NCI-H1105 (cell line): ENCODE data around the gene TXLNB.
"Not testable (repeated sequence)": the region's sequence is repeated elsewhere in the genome, so short reads cannot be mapped to it uniquely, and the experiment has no call there.

Experiments used
- DNase-seq: peaks from one replicate; lab custom pipeline; 2025; lab: John Stamatoyannopoulos, UW

Gene TXLNB

GRCh38 chr6:139308936-139309603 is 17.3 kb upstream of the TXLNB start:
- DNase-seq = no peak

- DNase-seq = no peak
These were observed 16.6 kb upstream of the TXLNB start for GRCh38 chr6:139308286-139308916.

- DNase-seq = no peak
These were observed 14.6 kb upstream of the TXLNB start for GRCh38 chr6:139306291-139306981.

DNA sequence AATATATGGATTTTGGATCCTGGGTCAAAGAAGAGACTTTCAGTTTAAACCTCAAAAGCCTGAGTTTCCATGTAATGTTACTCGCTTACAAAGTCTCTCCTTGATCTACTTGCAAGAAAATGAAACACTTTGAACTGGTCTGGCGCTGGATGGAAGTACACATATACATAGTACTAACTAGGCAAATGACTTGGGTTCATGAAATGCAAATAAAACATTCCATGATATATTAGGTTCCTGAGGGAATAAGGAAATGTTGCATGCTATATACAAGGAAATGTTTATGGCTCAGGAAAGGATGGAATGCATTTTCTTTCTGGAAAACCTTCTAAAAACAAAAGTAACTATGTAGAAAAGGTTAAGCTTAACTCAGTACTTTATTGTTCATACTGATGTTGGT is 11.4 kb upstream of the TXLNB start:
- DNase-seq = no peak

DNA sequence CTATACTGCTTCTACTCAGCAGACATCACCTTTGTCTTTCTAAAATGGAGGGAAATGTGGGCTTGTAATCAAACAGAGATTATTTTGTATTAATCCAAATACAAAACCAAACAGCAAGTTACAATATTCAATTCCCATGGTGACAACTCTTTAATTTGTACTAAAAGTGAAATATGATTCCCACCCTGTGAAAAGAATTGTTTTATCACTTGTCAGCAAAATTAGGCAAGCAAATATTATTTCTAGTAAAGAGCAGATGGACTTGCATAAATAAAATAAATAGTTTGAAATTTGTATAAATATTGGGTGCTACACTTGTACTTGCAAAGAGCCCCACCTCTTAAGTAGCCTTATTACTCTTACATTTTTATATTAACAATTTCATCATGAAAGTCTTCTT is 6.1 kb upstream of the TXLNB start:
- DNase-seq = no peak

DNA sequence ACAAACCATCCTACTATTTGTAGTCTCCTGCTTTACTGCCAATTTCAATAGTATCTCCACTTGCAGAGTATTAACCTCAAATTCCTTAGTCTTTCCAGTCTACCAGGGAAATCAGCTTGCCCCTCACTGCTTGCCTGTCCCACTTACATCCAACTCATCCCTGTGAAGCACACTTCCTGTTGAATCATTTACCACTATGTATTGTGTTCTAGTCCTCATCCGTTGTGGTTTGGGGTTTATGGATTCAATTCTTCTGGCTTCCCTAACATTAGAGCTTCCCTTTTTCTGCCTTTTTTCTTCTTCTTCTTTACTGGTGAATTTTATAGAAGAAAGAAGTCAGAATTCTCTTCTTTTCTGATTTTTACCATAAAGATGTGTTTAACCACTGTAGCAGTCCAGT is 5.1 kb upstream of the TXLNB start:
- no peak for DNase-seq

GRCh38 chr6:139295901-139296300 is 4.1 kb upstream of the TXLNB start:
- DNase-seq = no peak

GRCh38 chr6:139294090-139294489 is 2.3 kb upstream of the TXLNB start:
- DNase-seq = no peak

DNA sequence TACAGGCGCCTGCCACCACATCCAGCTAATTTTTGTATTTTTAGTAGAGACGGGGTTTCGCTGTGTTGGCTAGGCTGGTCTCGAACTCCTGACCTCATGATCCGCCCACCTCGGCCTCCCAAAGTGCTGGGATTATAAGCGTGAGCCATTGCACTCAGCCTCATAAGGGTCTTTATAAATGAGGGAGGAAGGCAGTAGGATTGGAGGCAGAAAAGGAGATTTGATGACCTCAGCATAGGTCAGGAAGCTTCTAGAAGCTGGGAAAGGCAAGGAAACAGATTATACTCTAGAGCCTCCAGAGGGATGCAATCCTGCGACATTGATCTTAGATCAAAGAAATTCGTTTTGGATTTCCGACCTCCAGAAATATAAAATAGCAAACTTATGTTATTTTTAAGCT is 1.4 kb upstream of the TXLNB start:
- not testable (repeated sequence) for DNase-seq

GRCh38 chr6:139290787-139291311 is 949 bp downstream of the TXLNB start:
- no peak for DNase-seq

DNA sequence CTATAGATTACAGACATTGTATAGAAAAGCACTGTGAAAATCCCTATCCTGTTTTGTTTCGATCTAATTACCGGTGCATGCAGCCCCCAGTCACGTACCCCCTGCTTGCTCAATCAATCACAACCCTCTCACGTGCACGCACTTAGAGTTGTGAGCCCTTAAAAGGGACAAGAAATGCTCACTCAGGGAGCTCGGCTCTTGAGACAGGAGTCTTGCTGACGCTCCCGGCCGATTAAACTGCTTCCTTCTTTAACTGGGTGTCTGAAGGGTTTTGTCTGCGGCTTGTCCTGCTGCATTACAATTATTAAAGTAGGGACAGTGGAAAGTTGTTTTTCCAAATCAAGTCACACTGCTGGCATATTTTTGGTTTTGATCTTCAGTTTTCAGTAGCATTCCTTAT is 2.6 kb downstream of the TXLNB start:
- no peak for DNase-seq

- DNase-seq = no peak
These were observed 3.2 kb downstream of the TXLNB start for GRCh38 chr6:139288496-139289040.

DNA sequence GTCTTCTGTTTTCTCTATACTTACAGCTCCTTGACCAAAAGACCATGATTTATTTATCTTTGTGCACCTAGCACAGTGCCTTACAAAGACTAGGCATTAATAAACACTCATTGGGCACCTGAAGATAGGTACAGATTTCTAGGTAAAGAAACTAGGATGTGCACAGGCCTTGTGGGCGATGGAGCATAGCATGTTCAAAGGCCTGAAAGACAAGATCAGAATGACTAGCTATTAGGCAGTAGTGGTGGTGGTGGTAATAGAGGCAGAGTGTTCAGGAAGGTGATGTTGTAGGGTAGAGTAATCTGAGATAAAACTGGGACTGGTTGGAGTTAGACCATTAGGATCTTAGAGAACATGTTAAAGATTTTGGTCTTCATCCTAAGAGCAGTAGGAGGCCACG is 3.9 kb downstream of the TXLNB start:
- DNase-seq = no peak

DNA sequence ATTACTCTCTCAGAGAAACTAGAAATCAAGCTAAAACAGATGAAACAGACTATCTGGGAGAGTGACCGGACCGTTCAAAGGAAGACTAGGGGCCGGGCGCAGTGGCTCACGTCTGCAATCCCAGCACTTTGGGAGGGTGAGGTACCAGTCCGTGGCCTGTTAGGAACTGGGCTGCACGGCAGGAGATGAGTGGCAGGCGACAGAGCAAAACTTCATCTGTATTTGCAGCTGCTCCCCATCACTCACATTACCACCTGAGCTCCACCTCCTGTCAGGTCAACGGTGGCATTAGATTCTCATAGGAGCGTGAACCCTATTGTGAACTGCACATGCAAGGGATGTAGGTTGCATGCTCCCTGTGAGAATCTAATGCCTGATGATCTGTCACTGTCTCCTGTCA is 5.4 kb downstream of the TXLNB start:
- DNase-seq = not testable (repeated sequence)

GRCh38 chr6:139285590-139285989 is 6.2 kb downstream of the TXLNB start:
- no peak for DNase-seq

- DNase-seq = no peak
These were observed 7.0 kb downstream of the TXLNB start for GRCh38 chr6:139284789-139285188.

DNA sequence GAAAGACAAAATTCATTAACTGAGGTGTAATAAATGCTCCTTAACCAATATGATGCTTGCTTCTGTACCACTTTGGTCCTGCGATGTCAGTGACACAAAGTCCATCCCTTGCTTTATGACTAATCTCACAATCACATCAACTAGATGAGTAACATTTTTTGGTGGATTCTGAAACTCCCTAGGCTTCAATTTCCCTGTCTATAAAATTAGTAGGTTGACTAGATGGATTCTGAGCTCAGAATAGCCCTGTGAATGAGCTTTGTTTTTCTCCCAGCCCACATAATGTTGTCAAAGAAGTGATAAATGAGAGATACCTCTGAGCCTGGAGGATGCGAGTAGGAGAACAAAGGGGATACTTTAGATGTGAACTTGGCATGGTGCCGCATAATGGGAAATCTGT is 9.1 kb downstream of the TXLNB start:
- DNase-seq = no peak

GRCh38 chr6:139278190-139278589 is 13.6 kb downstream of the TXLNB start:
- DNase-seq = no peak

GRCh38 chr6:139277587-139277986 is 14.2 kb downstream of the TXLNB start:
- no peak for DNase-seq

GRCh38 chr6:139277161-139277560 is 14.6 kb downstream of the TXLNB start:
- no peak for DNase-seq

DNA sequence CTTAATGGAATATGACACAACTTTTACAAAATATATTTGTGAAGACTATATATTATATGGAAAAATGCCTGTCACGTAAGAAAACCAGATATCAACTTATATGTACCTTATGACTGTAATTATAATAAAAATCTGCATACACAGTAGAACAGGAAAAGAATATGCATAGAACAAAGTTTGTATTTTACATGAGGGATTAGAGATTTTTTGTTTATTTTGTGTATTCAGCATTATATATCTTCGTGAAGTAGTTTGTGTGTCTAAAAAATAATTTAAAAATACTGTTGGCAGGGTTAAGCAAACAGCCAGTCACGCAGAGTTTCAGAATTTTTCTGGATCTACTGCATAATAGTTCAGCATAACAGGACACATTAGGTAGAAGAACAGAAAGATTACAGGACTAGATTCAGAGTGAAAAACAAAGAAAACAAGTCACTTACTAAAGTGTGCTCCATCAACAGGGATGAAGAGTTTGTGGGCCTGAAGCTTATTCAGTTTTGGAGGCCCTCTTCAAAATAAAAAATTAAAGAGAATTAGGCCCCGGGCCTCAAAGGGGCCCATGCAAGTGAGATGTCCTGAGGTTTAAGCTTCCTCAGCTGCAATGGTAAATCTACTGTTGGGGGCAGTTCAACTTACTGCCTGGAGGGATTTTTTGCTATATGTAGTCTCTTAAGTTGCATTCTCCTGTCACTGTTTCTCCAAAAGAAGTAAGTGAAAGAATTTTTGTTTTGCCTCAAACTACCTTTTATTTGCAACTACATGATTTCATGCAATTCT is 16.3 kb downstream of the TXLNB start:
- no peak for DNase-seq

- no peak for DNase-seq
These were observed 20.7 kb downstream of the TXLNB start for GRCh38 chr6:139271056-139271455.
